ENCODE results near the gene ACSM2B. TPM values are rescaled to one million over a fixed set of nuclear protein-coding genes. Genes with fewer than 3 reads are reported as not detected.

ACSM2B gene
- total RNA-seq, 1 experiment from 2014 or later: not detected

- Mint-ChIP-seq H3K9me3 (ENCODE audit: low read depth, unreplicated experiment) (no peaks in the 10 kb centered on the region), H3K27me3 (ENCODE audit: unreplicated experiment) (peaks cover 95% of the 10 kb centered on the region), H3K36me3 (ENCODE audit: insufficient read depth, unreplicated experiment) (peaks cover 6% of the 10 kb centered on the region), H3K4me3 (ENCODE audit: low read depth, unreplicated experiment) (no peak overlapping the region), H3K27ac (ENCODE audit: unreplicated experiment) (no peak overlapping the region), H3K4me1 (ENCODE audit: low read depth, unreplicated experiment) (no peaks in the 10 kb centered on the region)
- DNase-seq: no peak
- CTCF ChIA-PET: interaction anchor here (0.6 kb wide), 1 partner anchor 230 kb away, joined by 4 read pairs; no protein-coding TSS in a partner anchor
- no TSS peak for BruUV-seq (replicated peaks)
- intact Hi-C loops (cut with micrococcal nuclease; ENCODE audit: unreplicated experiment): no loop called here
- TF ChIP-seq, protein P1, sequence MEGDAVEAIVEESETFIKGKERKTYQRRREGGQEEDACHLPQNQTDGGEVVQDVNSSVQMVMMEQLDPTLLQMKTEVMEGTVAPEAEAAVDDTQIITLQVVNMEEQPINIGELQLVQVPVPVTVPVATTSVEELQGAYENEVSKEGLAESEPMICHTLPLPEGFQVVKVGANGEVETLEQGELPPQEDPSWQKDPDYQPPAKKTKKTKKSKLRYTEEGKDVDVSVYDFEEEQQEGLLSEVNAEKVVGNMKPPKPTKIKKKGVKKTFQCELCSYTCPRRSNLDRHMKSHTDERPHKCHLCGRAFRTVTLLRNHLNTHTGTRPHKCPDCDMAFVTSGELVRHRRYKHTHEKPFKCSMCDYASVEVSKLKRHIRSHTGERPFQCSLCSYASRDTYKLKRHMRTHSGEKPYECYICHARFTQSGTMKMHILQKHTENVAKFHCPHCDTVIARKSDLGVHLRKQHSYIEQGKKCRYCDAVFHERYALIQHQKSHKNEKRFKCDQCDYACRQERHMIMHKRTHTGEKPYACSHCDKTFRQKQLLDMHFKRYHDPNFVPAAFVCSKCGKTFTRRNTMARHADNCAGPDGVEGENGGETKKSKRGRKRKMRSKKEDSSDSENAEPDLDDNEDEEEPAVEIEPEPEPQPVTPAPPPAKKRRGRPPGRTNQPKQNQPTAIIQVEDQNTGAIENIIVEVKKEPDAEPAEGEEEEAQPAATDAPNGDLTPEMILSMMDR (IDR thresholded peaks at IDR 0.05; ENCODE audit: unreplicated experiment): no peak
Measured at GRCh38 chr16:20614186-20615141, 38.3 kb upstream of the ACSM2B start.

GRCh38 chr16:20613481-20614185, 37.5 kb upstream of the ACSM2B start:
- Mint-ChIP-seq H3K4me3 (ENCODE audit: low read depth, unreplicated experiment) (no peak overlapping the region), H3K27ac (ENCODE audit: unreplicated experiment) (no peak overlapping the region), H3K9me3 (ENCODE audit: low read depth, unreplicated experiment) (no peaks in the 10 kb centered on the region), H3K36me3 (ENCODE audit: insufficient read depth, unreplicated experiment) (peaks cover 6% of the 10 kb centered on the region), H3K4me1 (ENCODE audit: low read depth, unreplicated experiment) (no peaks in the 10 kb centered on the region), H3K27me3 (ENCODE audit: unreplicated experiment) (peaks cover 91% of the 10 kb centered on the region)
- no peak for DNase-seq
- intact Hi-C loops (cut with micrococcal nuclease; ENCODE audit: unreplicated experiment): no loop called here
- BruUV-seq (replicated peaks): no TSS peak
- CTCF ChIA-PET: interaction anchor here (0.6 kb wide), 1 partner anchor 229 kb away, joined by 4 read pairs; no protein-coding TSS in a partner anchor
- TF ChIP-seq, protein P1 (IDR thresholded peaks at IDR 0.05; ENCODE audit: unreplicated experiment): no peak

DNA sequence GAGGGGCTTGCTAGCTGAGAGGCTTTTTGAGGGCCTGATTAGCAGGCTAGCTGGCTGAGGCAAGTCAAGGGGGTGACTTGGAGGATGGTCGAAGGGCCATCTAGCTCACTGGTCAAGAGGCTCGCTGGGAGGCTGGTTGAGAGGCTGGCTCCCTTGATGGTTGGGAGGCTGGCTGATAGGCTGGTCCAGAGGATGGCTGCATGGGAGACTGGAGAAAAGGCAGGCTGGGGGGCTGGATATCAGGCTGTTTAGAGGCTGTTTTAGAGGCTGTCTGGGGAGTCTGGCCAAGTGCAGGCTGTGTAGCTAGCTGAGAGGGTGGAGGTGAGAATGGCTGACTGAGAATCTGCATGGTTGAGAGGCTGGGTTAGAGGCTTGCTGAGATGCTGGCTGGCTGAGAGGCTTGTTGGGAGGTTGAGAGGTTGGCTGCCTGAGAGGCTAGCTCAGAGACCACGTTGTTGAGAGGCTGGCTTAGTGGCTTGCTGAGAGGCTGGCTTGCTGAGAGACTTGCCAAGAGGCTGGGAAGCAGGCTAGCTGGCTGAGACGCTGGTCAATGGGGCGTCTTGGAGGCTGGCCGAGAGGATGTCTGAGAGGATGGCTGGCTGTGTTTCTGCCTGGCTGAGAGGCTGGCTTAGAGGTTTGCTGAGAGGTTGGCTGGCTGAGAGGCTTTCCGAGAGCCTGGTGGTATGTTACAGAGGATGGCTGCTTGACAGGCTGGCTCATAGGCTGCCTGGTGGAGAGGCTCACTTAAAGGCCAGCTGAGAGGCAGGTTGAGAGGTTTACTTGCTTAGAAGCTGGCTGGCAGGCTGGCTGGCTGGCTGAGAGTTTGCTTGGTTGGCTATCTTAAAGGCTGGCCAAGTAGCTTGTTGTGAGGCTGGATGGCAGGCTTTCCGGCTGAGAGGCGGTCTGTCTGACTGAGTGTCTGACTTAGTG, 36.6 kb upstream of the ACSM2B start:
- no peak overlapping the region for H3K27ac Mint-ChIP-seq (ENCODE audit: unreplicated experiment)
- CTCF ChIA-PET: no interaction called here
- intact Hi-C loops (cut with micrococcal nuclease; ENCODE audit: unreplicated experiment): no loop called here
- H3K9me3 Mint-ChIP-seq (ENCODE audit: low read depth, unreplicated experiment): no peaks in the 10 kb centered on the region
- TF ChIP-seq, protein P1 (IDR thresholded peaks at IDR 0.05; ENCODE audit: unreplicated experiment): no peak
- no peak for DNase-seq
- H3K27me3 Mint-ChIP-seq (ENCODE audit: unreplicated experiment): peaks cover 93% of the 10 kb centered on the region
- H3K4me3 Mint-ChIP-seq (ENCODE audit: low read depth, unreplicated experiment): no peak overlapping the region
- BruUV-seq (replicated peaks): no TSS peak
- no peaks in the 10 kb centered on the region for H3K4me1 Mint-ChIP-seq (ENCODE audit: low read depth, unreplicated experiment)
- H3K36me3 Mint-ChIP-seq (ENCODE audit: insufficient read depth, unreplicated experiment): peaks cover 6% of the 10 kb centered on the region

GRCh38 chr16:20611975-20612481, 35.9 kb upstream of the ACSM2B start:
- Mint-ChIP-seq H3K27ac (ENCODE audit: unreplicated experiment) (no peak overlapping the region), H3K36me3 (ENCODE audit: insufficient read depth, unreplicated experiment) (peaks cover 6% of the 10 kb centered on the region), H3K9me3 (ENCODE audit: low read depth, unreplicated experiment) (no peaks in the 10 kb centered on the region), H3K27me3 (ENCODE audit: unreplicated experiment) (peaks cover 92% of the 10 kb centered on the region), H3K4me1 (ENCODE audit: low read depth, unreplicated experiment) (no peaks in the 10 kb centered on the region), H3K4me3 (ENCODE audit: low read depth, unreplicated experiment) (no peak overlapping the region)
- no peak for DNase-seq
- no TSS peak for BruUV-seq (replicated peaks)
- CTCF ChIA-PET: no interaction called here
- TF ChIP-seq, protein P1 (IDR thresholded peaks at IDR 0.05; ENCODE audit: unreplicated experiment): no peak
- intact Hi-C loops (cut with micrococcal nuclease; ENCODE audit: unreplicated experiment): no loop called here

Measured in Calu3 (cell line).